ENCODE results near the gene FOXN3.

DNA sequence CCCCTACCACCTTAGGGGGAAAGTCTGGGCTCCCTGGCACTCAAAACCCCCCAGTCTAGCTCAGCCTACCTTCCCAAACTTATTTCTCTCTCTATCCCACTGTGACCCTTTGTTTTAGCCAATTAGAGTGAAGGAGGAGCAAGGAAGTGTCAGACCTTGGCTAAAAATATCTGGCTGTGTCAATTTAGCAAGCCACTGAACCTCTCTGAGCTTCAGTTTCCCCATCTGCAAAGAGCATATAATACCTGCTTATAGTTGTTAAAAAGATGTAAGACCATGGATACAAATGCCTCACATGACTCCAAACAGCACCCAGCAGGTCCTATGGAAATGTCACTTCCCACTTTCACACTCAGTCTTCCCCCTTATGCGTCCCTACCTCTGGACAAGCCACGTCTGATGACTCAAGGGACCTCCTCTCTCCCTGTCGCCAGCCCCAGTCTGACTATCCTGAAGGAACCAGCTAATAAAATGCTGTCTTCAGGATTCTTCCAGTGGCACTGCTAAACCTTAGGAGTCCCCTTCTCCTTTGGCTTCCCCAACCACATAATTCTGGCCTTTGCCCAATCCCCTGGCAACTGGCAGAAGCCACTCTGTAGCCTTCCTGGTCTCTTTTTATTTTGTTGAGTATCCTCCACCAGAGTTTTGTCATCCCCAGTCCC is 19.3 kb downstream of the FOXN3 start:
- TF ChIP-seq HDGF (IDR thresholded peaks at IDR 0.05; ENCODE audit: borderline replicate concordance) (no peak), SP1 (IDR thresholded peaks at IDR 0.05) (no peak), TARDBP (IDR thresholded peaks at IDR 0.05) (no peak), FOXM1 (IDR thresholded peaks at IDR 0.05; ENCODE audit: borderline replicate concordance) (no peak), CTBP1 (IDR thresholded peaks at IDR 0.05; ENCODE audit: borderline replicate concordance) (no peak), LEF1 (IDR thresholded peaks at IDR 0.05; ENCODE audit: borderline replicate concordance) (no peak), SUZ12 (IDR thresholded peaks at IDR 0.05) (no peak), BHLHE40 (IDR thresholded peaks at IDR 0.05; ENCODE audit: borderline replicate concordance) (no peak), ZNF384 (IDR thresholded peaks at IDR 0.05) (no peak)
- TF ChIP-seq, protein P1, sequence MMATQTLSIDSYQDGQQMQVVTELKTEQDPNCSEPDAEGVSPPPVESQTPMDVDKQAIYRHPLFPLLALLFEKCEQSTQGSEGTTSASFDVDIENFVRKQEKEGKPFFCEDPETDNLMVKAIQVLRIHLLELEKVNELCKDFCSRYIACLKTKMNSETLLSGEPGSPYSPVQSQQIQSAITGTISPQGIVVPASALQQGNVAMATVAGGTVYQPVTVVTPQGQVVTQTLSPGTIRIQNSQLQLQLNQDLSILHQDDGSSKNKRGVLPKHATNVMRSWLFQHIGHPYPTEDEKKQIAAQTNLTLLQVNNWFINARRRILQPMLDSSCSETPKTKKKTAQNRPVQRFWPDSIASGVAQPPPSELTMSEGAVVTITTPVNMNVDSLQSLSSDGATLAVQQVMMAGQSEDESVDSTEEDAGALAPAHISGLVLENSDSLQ (IDR thresholded peaks at IDR 0.05): no peak
